Medulla oblongata (tissue), 1 donor: ENCODE results near the gene CRYBG3.
"Not testable (repeated sequence)": the region's sequence is repeated elsewhere in the genome, so short reads cannot be mapped to it uniquely, and the experiment has no call there.

Experiments used
- DNase-seq: peaks from one replicate; pipeline ENCODE4 v3.0.0-alpha.2; 2015; ENCODE audit errors: extremely low spot score

CRYBG3 gene

DNA sequence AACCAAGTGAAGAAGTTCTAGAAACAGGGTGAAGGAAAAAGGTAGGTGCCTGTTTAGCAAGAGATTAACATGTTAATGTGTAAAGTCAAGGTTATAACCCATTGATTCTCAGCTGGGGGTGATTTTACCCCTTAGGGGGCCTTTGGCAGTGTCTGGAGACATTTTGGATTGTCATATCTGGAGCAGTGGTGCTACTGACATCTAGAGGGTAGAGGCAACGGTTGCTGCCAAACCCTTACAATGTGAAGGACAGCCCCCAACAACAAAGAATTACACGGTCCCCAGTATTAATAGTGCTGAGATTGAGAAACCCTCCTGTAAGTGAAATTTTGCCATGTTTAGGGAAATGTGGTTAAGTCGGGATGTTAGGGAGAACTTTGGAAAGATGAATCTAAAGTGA, 74.7 kb downstream of the CRYBG3 start:
- no peak for DNase-seq

DNA sequence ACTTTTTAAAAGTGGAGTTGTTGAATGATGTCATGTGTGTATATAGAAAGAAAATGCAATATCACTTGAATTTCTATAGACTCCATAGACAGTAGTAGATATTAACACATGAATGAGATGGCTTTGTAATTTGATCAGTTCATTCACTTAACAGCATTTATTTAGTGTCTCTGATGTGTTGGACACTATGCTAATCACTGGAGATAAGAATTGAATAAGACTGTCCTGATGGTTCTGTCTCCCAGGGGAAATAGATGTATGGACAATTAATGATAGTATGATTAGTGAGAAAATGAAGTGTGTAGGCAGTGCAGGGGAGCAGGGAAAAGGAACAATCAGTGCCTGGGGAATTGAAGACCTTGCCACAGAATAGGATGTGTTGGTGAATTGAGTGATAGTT, 77.5 kb downstream of the CRYBG3 start:
- no peak for DNase-seq

- DNase-seq, result no peak
Observed at GRCh38 chr3:97901313-97902248, 79.8 kb downstream of the CRYBG3 start.

DNA sequence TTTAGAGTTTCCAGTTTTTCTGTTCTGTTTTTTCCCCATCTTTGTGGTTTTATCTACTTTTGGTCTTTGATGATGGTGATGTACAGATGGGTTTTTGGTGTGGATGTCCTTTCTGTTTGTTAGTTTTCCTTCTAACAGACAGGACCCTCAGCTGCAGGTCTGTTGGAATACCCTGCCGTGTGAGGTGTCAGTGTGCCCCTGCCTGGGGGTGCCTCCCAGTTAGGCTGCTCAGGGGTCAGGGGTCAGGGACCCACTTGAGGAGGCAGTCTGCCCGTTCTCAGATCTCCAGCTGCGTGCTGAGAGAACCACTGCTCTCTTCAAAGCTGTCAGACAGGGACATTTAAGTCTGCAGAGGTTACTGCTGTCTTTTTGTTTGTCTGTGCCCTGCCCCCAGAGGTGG, 88.0 kb downstream of the CRYBG3 start:
- DNase-seq, result not testable (repeated sequence)

GRCh38 chr3:97910236-97910831, 88.5 kb downstream of the CRYBG3 start:
- not testable (repeated sequence) for DNase-seq

DNA sequence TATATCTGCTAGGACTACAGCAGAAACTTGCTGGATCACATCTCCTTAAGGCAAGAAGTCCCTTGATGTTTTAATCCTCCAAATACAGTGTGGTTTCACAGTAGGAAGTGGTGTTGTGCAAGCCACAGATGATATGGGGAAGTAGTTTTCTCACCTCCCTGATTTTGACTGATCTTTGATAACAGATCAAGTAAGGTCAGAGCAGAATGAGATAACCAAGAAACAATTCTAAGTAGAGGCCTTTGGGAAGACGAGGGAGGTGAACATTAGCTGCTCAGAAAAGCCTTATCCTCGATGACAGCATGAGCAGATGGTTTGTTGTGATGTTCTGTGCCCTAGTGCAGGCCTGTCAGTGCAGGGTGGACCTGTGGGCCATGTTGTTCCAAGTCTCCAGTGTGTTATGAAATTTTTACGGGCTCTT, 89.1 kb downstream of the CRYBG3 start:
- peak; percentile 23 for DNase-seq

GRCh38 chr3:97911459-97911858, 89.6 kb downstream of the CRYBG3 start:
- no peak for DNase-seq

- no peak for DNase-seq
Observed at GRCh38 chr3:97914388-97914787, 92.6 kb downstream of the CRYBG3 start.

- no peak for DNase-seq
Observed at GRCh38 chr3:97916576-97916975, 94.8 kb downstream of the CRYBG3 start.

DNA sequence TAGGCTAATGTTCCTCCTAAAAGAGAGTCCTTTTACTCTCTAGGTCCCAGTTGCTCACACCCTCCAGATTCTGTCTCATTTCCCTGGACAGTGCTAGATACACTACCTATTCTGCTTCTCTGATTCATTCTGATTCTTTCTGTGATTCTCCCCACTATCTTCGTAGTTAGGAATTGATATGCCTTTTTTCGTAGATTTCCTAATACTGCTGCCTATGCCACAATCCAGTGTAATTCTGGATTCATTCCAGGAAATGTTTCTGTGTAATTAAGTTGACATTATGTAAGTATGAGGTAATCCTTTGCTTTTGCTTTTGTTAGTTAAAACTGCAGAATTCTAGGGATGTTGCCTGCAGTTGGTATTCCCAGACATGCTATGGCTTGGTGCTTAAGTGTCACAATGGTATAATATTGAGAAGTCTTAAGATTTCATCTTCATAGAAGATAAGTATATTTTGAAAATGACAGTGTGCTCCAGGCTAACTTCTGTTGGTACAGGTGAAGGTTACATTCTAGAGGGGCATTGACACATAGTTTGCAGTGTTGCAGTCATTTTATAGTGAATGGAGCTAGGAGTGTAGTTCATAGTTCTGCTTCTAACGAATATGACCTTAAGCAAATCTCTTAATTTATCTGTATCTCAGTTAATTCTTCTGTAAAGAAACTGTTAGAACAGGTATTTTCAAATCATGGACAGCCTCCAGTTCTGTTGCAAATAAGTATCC, 96.2 kb downstream of the CRYBG3 start:
- DNase-seq, result no peak

DNA sequence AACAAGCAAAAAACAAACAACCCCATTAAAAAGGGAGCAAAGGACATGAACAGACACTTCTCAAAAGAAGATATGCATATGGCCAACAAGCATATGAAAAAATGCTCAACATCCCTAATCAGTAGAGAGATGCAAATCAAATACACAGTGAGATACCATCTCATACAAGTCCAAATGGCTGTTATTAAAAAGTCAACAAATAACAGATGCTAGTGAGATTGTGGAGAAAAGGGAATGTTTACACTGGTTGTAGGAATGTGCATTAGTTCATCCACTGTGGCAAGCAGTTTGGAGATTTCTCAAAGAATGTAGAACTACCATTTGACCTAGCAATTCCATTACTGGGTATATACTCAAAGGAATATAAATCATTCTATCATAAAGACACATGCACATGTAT, 105.9 kb downstream of the CRYBG3 start:
- no peak for DNase-seq

DNA sequence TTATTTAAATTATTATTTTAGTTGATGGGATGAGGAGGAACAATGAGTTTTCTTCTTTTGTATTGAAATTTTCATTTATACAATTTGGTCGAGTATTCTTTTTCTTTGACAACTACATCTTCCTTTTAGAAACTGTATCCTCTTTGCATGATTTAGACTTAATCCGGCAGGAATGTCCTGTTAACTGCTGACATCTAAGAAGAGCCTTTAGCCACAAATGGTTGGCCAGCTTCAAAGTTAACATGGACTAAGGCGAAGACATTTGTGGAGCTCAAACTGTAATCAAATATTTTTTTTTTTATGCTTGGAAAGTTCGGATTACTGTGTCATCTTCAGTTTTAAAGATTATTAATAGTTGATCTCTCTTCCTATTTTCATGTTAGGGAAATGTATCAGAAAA, 107.2 kb downstream of the CRYBG3 start:
- DNase-seq, result no peak

GRCh38 chr3:97930018-97930417, 108.2 kb downstream of the CRYBG3 start:
- DNase-seq, result no peak

DNA sequence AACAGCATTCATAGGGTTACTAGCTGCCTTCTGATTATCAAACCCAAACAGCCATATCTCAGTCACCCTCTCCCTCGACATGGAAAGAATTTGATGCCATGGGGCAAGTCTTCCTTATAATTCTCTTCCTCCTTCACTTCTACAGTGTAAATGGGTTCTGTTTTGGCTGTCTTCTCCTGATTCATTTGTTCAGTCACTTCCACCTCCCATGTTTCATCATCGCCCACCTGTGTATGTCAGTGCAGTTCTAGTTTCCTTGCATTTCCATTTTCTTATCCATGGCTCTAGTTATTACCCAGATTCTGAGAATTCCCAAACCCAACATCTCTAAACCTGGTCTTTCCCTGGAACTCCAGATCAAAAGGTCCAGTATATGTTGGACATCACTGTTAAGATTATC, 109.4 kb downstream of the CRYBG3 start:
- DNase-seq, result no peak

GRCh38 chr3:97932387-97932801, 110.6 kb downstream of the CRYBG3 start:
- DNase-seq, result no peak

GRCh38 chr3:97934980-97935695, 113.3 kb downstream of the CRYBG3 start:
- DNase-seq, result no peak

- DNase-seq, result no peak
Observed at GRCh38 chr3:97935842-97936241, 114.0 kb downstream of the CRYBG3 start.

DNA sequence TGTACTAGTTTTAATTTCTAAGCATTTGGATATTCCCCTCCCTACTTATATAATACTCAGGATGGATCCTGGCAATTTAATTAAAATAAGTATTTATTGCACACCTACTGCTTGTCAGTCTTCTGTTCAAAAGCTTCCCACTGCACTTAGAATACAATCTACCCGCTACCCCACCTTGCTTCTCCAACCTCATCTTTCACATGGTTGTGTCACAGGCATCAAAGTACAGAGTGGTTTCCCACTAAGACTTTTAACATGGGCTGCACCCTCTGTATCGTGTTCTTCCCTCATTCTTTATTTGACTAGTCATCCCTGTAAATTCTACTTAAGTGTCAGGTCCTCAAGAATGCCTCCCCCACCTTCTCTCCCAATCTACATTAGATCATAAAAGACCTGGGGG, 115.4 kb downstream of the CRYBG3 start:
- no peak for DNase-seq

GRCh38 chr3:97938444-97938843, 116.6 kb downstream of the CRYBG3 start:
- no peak for DNase-seq

- DNase-seq, result no peak
Observed at GRCh38 chr3:97939401-97939800, 117.6 kb downstream of the CRYBG3 start.

DNA sequence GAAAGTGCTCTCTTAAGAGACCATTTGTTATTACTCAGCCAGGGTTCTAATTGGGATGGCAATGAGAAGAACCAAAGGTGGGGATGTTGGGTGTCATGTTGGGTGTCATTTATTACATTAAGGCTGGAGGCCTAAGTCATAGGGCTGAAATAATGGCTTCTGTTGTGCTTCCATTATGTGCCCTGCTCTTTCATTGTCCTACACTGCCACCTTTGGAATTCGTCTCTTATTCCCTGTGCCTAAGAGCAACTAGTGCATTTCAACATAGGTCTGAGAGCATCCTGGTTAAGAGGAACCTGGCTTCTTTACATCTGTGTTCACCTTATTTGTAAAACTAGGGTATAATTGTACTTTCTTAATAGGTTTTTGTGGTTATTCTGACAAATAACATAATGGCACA, 118.2 kb downstream of the CRYBG3 start:
- DNase-seq, result no peak
